SU-DHL-6 (cell line): Measurements from ENCODE around the gene C1S.
"Not testable (repeated sequence)": the region's sequence is repeated elsewhere in the genome, so short reads cannot be mapped to it uniquely, and the experiment has no call there.

Source experiments
- EZH2phosphoT487 ChIP-seq: fragments of 200-600 bp; sonication (generic), shearing (Covaris generic); conservative IDR thresholded peaks from 2 replicates; pipeline ENCODE4 v1.6.1; 2018; ENCODE audit warnings: mild to moderate bottlenecking, antibody characterized with exemption, low read length, moderate library complexity, mixed read lengths
- TF ChIP-seq, protein P1 (sequence below): fragments of 200-600 bp; sonication (generic); IDR thresholded peaks from one replicate; pipeline ENCODE4 v1.5.1; 2017; ENCODE audit warnings: antibody characterized with exemption, mild to moderate bottlenecking, low read length, moderate library complexity; ENCODE audit not compliant: insufficient read depth, poor library complexity, severe bottlenecking

DNA sequence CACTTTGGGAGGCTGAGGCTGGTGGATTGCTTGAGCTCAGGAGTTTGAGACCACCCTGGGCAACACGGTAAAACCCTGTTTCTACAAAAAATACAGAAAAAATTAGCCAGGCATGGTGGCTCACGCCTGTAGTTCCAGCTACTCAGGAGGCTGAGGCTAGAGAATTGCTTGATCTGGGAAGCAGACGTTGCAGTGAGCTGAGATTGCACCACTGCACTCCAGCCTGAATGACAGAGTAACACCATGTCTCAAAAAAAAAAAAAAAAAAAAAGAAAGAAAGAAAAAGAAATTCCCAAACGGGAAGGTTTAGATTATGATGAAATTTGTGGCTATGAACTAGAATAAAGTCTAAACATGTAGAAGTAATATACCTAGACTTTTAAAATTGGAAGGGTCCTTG, 49.1 kb upstream of the C1S start:
- TF ChIP-seq, protein P1, sequence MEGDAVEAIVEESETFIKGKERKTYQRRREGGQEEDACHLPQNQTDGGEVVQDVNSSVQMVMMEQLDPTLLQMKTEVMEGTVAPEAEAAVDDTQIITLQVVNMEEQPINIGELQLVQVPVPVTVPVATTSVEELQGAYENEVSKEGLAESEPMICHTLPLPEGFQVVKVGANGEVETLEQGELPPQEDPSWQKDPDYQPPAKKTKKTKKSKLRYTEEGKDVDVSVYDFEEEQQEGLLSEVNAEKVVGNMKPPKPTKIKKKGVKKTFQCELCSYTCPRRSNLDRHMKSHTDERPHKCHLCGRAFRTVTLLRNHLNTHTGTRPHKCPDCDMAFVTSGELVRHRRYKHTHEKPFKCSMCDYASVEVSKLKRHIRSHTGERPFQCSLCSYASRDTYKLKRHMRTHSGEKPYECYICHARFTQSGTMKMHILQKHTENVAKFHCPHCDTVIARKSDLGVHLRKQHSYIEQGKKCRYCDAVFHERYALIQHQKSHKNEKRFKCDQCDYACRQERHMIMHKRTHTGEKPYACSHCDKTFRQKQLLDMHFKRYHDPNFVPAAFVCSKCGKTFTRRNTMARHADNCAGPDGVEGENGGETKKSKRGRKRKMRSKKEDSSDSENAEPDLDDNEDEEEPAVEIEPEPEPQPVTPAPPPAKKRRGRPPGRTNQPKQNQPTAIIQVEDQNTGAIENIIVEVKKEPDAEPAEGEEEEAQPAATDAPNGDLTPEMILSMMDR = not testable (repeated sequence)
- not testable (repeated sequence) for TF ChIP-seq EZH2phosphoT487
